Upper lobe of left lung (tissue), 4 donors: Measurements from ENCODE around the gene PCDH17.

Experiments used
- POLR2A ChIP-seq, 4 donors: fragments of 450-650 bp; IDR thresholded peaks; one replicate each; pipeline ENCODE4 v1.5.1; 2016 to 2017; ENCODE audit warnings: antibody characterized with exemption in 4 of 4, mild to moderate bottlenecking in 2 of 4
- TF ChIP-seq, protein P1 (sequence below), 6 experiments: fragments of 450-650 bp in 4 of 6; fragments of 200-600 bp in 2 of 6; sonication (generic) in 2 of 6; IDR thresholded peaks; one replicate each; pipeline ENCODE4 v1.5.1; 2016 to 2019; ENCODE audit warnings: antibody characterized with exemption in 6 of 6

DNA sequence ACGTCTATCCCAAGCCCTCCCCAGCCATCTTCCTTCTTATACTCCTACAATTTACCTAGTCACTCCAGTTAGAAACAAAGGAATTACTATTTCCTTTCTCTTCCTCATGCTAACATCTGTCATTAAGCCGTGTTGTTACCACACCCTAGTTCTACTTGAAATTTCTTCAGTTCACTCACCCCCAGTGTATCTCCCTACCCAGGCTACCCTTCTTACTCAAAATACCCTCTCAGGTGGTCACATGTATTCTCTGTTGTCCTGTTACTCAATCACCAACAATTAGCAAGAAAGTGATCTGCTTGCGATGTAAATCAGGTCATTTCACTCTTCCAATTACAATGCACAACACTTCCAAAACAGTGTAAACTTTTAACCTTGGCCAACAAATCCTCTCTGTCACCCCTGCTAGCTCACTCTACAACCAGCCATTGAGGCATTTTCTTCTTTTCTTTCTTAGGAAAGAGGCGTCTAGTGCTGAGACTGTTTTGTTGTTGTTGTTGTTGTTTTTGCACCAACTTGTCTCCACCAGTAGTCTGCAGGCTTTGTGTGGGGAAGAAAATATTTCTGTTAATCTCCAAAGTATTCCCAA lies 50.7 kb downstream of the PCDH17 start:
- TF ChIP-seq, protein P1, sequence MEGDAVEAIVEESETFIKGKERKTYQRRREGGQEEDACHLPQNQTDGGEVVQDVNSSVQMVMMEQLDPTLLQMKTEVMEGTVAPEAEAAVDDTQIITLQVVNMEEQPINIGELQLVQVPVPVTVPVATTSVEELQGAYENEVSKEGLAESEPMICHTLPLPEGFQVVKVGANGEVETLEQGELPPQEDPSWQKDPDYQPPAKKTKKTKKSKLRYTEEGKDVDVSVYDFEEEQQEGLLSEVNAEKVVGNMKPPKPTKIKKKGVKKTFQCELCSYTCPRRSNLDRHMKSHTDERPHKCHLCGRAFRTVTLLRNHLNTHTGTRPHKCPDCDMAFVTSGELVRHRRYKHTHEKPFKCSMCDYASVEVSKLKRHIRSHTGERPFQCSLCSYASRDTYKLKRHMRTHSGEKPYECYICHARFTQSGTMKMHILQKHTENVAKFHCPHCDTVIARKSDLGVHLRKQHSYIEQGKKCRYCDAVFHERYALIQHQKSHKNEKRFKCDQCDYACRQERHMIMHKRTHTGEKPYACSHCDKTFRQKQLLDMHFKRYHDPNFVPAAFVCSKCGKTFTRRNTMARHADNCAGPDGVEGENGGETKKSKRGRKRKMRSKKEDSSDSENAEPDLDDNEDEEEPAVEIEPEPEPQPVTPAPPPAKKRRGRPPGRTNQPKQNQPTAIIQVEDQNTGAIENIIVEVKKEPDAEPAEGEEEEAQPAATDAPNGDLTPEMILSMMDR (IDR thresholded peaks at IDR 0.05): no peak
- TF ChIP-seq POLR2A (IDR thresholded peaks at IDR 0.05): no peak
